Natural killer cell (primary cell): ENCODE results near the gene CDCA8. TPM values are rescaled to one million over a fixed set of nuclear protein-coding genes. Genes with fewer than 3 reads are reported as not detected.

ENCODE experiments used
- ATAC-seq, 3 donors: fragments of 150-1000 bp in 2 of 3; fragments of 200-7000 bp in 1 of 3; cut with Tn5 transposase; 1 replicate in 1 of 3; 2 replicates in 2 of 3; pipeline ENCODE4 v1.10.0; 2021; ENCODE audit warnings: mild to moderate bottlenecking in 2 of 3, moderate library complexity in 2 of 3
- DNase-seq, 2 donors: peaks; one replicate each; pipeline versions ENCODE4 v3.0.0 to v3.0.0-alpha.2; 2013 to 2021; ENCODE audit warnings: mixed read lengths in 1 of 2
- H3K27ac ChIP-seq: one replicate; pipeline ENCODE4 v1.5.1; 2013; ENCODE audit warnings: mild to moderate bottlenecking, low read length
- H3K27me3 ChIP-seq: one replicate; pipeline ENCODE4 v1.6.1; 2013; ENCODE audit warnings: low read length; ENCODE audit not compliant: control insufficient read depth, insufficient read depth
- H3K36me3 ChIP-seq: one replicate; pipeline ENCODE4 v1.6.1; 2013; ENCODE audit warnings: low read length; ENCODE audit not compliant: control insufficient read depth, insufficient read depth
- H3K4me1 ChIP-seq: one replicate; pipeline ENCODE4 v1.6.1; 2013; ENCODE audit warnings: low read length; ENCODE audit not compliant: control insufficient read depth, insufficient read depth
- H3K4me3 ChIP-seq: one replicate; pipeline ENCODE4 v1.5.1; 2013; ENCODE audit warnings: low read length
- H3K9me3 ChIP-seq: one replicate; pipeline ENCODE4 v1.6.1; 2013; ENCODE audit warnings: low read length; ENCODE audit not compliant: control insufficient read depth, insufficient read depth
- H3K27ac Mint-ChIP-seq, 2 donors: one replicate each; pipeline ENCODE4 v1.8.0; 2022; ENCODE audit warnings: mild to moderate bottlenecking in 2 of 2, mixed read lengths in 2 of 2, moderate library complexity in 1 of 2
- H3K27me3 Mint-ChIP-seq, 2 donors: one replicate each; pipeline ENCODE4 v1.8.0; 2022; ENCODE audit warnings: low read depth in 2 of 2, mixed read lengths in 2 of 2
- H3K36me3 Mint-ChIP-seq: one replicate; pipeline ENCODE4 v1.8.0; 2022; ENCODE audit warnings: mixed read lengths
- H3K4me1 Mint-ChIP-seq, 2 donors: one replicate each; pipeline ENCODE4 v1.8.0; 2022; ENCODE audit warnings: mixed read lengths in 2 of 2
- H3K4me3 Mint-ChIP-seq: one replicate; pipeline ENCODE4 v1.8.0; 2022; ENCODE audit warnings: mild to moderate bottlenecking, moderate library complexity, mixed read lengths
- H3K9me3 Mint-ChIP-seq, 2 donors: one replicate each; pipeline ENCODE4 v1.8.0; 2022; ENCODE audit warnings: mixed read lengths in 2 of 2
- WGBS: methylation state at CpG from one replicate; pipeline ENCODE4 v1.1.7; 2013; ENCODE audit warnings: missing lambda C conversion rate; ENCODE audit not compliant: insufficient coverage; 5-methylcytosine and 5-hydroxymethylcytosine counted together
- intact Hi-C: fragments of 100-400 bp; cut with micrococcal nuclease; formaldehyde crosslinking; loops from one replicate; pipeline ENCODE4 v1.14.2; 2022
- total RNA-seq, 4 donors: library from RNA; stranded (reverse); fragments of 120-200 nt in 1 of 4; gene quantifications; one replicate each; pipeline versions ENCODE4 v1.2.3 to v1.2.4, GENCODE V29; 2013 to 2022
- TF ChIP-seq, protein P1 (sequence below): fragments of 200-600 bp; IDR thresholded peaks from one replicate; pipeline ENCODE4 v1.8.0; 2022; ENCODE audit warnings: antibody characterized with exemption

CDCA8 gene
- total RNA-seq, 3 donors from 2014 or later (not counting 1 experiment from before 2014, with no cell fraction given), result 1.6 to 3.3 (median 2.2) TPM

GRCh38 chr1:37655274-37655673, 37.0 kb upstream of the CDCA8 start:
- DNase-seq (no peak), ATAC-seq (no peak)
- Histone ChIP-seq H3K36me3 (no peaks in the 10 kb centered on the region), H3K27me3 (no peaks in the 10 kb centered on the region), H3K4me3 (no peak overlapping the region), H3K27ac (no peak overlapping the region), H3K9me3 (no peaks in the 10 kb centered on the region), H3K4me1 (no peaks in the 10 kb centered on the region)
- TF ChIP-seq, protein P1, sequence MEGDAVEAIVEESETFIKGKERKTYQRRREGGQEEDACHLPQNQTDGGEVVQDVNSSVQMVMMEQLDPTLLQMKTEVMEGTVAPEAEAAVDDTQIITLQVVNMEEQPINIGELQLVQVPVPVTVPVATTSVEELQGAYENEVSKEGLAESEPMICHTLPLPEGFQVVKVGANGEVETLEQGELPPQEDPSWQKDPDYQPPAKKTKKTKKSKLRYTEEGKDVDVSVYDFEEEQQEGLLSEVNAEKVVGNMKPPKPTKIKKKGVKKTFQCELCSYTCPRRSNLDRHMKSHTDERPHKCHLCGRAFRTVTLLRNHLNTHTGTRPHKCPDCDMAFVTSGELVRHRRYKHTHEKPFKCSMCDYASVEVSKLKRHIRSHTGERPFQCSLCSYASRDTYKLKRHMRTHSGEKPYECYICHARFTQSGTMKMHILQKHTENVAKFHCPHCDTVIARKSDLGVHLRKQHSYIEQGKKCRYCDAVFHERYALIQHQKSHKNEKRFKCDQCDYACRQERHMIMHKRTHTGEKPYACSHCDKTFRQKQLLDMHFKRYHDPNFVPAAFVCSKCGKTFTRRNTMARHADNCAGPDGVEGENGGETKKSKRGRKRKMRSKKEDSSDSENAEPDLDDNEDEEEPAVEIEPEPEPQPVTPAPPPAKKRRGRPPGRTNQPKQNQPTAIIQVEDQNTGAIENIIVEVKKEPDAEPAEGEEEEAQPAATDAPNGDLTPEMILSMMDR, result no peak
- peaks cover 0 to 5% of the 10 kb centered on the region in 2 donors for H3K27me3 Mint-ChIP-seq
- no peak overlapping the region for H3K4me3 Mint-ChIP-seq
- no peaks in the 10 kb centered on the region for H3K4me1 Mint-ChIP-seq
- H3K9me3 Mint-ChIP-seq, result no peaks in the 10 kb centered on the region
- intact Hi-C loops, result no loop called here
- H3K36me3 Mint-ChIP-seq, result no peaks in the 10 kb centered on the region
- H3K27ac Mint-ChIP-seq, result no peak overlapping the region

DNA sequence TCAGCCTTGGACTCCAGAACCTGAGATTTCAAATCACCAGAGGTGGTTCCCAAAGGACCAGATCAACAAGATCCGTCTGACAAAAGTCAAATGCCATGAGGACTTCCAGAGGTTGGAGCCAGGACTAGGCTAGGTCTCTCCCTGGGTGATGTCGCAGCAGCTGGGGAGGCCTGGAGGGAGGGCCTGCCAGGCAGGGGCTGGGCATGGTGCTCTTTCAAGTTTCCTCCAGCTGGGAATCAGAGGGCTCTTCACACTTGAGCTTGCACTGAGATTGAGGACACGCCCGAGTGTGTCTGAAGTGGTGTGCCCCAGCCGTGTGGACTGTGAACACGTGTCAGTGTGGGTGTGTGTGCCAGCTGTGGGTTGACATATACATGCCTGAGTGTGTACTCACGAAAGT, 36.3 kb upstream of the CDCA8 start:
- TF ChIP-seq, protein P1, result no peak
- H3K27ac Mint-ChIP-seq, result no peak overlapping the region

DNA sequence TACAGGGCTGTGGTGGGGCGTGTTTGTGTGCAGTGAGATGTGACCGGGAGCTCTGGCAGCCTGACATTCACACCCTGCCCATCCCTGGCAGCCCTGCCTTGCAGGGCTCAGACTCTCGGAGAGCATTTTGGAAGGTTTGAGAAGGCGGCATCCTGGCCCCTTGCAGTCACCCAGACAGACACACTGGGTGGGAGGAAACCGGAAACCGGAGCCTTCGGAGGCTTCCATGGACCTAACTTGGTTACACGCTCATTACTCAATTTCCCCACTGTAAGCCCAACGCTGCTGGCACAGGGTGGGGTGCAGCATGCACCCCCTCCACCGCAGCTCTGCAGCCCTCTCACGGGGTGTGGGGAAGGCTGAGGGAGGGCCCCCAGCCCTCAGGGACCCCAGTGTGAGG, 35.4 kb upstream of the CDCA8 start:
- no peak for ATAC-seq
- Histone ChIP-seq H3K4me3 (no peak overlapping the region), H3K36me3 (no peaks in the 10 kb centered on the region), H3K9me3 (no peaks in the 10 kb centered on the region), H3K27ac (no peak overlapping the region), H3K27me3 (no peaks in the 10 kb centered on the region), H3K4me1 (no peaks in the 10 kb centered on the region)
- peaks cover 0 to 7% of the 10 kb centered on the region in 2 donors for H3K27me3 Mint-ChIP-seq
- no peaks in the 10 kb centered on the region for H3K9me3 Mint-ChIP-seq
- H3K4me1 Mint-ChIP-seq, result no peaks in the 10 kb centered on the region
- no peak overlapping the region for H3K4me3 Mint-ChIP-seq
- DNase-seq, result no peak
- intact Hi-C loops, result no loop called here
- no peaks in the 10 kb centered on the region for H3K36me3 Mint-ChIP-seq
- TF ChIP-seq, protein P1, result no peak
- no peak overlapping the region for H3K27ac Mint-ChIP-seq
- 90% methylated on average over 11 of the region's 11 CpGs for WGBS

More for the DNA sequence above, 36.3 kb upstream of the CDCA8 start:
- intact Hi-C loops, result no loop called here
- no peaks in the 10 kb centered on the region for H3K4me1 ChIP-seq
- H3K27me3 ChIP-seq, result no peaks in the 10 kb centered on the region
- DNase-seq (no peak), ATAC-seq (no peak)
- Mint-ChIP-seq H3K9me3 (no peaks in the 10 kb centered on the region), H3K27me3 (peaks cover 0 to 7% of the 10 kb centered on the region in 2 donors), H3K4me1 (no peaks in the 10 kb centered on the region), H3K4me3 (no peak overlapping the region), H3K36me3 (no peaks in the 10 kb centered on the region)
- 82% methylated on average over 7 of the region's 7 CpGs for WGBS
- no peaks in the 10 kb centered on the region for H3K36me3 ChIP-seq
- H3K27ac ChIP-seq, result no peak overlapping the region
- H3K4me3 ChIP-seq, result no peak overlapping the region
- H3K9me3 ChIP-seq, result no peaks in the 10 kb centered on the region

- Mint-ChIP-seq H3K27ac (no peak overlapping the region), H3K27me3 (peaks cover 0 to 7% of the 10 kb centered on the region in 2 donors), H3K9me3 (no peaks in the 10 kb centered on the region), H3K4me3 (no peak overlapping the region), H3K36me3 (no peaks in the 10 kb centered on the region), H3K4me1 (no peaks in the 10 kb centered on the region)
- intact Hi-C loops, result no loop called here
- Histone ChIP-seq H3K4me3 (no peak overlapping the region), H3K27me3 (no peaks in the 10 kb centered on the region), H3K9me3 (no peaks in the 10 kb centered on the region), H3K27ac (no peak overlapping the region), H3K4me1 (no peaks in the 10 kb centered on the region), H3K36me3 (no peaks in the 10 kb centered on the region)
- 87% methylated on average over 12 of the region's 14 CpGs for WGBS
- TF ChIP-seq, protein P1, result no peak
- DNase-seq (no peak), ATAC-seq (no peak)
These were observed 34.5 kb upstream of the CDCA8 start for GRCh38 chr1:37657620-37658412.
